Measurements from ENCODE around the gene EBI3. TPM values are rescaled to one million over a fixed set of nuclear protein-coding genes. Genes with fewer than 3 reads are reported as not detected.

The EBI3 gene
- total and polyA plus RNA-seq, 2 of the 13 experiments (the other 11 are each of a cell fraction or from before 2014, with no cell fraction given), result 3.4 TPM; not detected in 1

GRCh38 chr19:4183967-4184717 is 45.2 kb upstream of the EBI3 start:
- no peak overlapping the region for H3K27ac ChIP-seq (ENCODE audit: extremely low read length, insufficient read depth, low read length)
- H3K9me3 ChIP-seq (ENCODE audit: low read length), result no peaks in the 10 kb centered on the region
- peak overlapping the region; percentile 67 for H3K4me2 ChIP-seq (ENCODE audit: low read depth, low read length)
- H2AFZ ChIP-seq (ENCODE audit: low read length), result no peak overlapping the region
- ATAC-seq, result no peak
- POLR2A ChIA-PET, result no interaction called here
- no peaks in the 10 kb centered on the region for H4K20me1 ChIP-seq (ENCODE audit: insufficient read depth, low read length)
- in situ Hi-C loops (cut with HindIII; ENCODE audit: extremely low pct_ligation_motif_present, low pct_unique_long_range_greater_than_20kb) (no loop called here), intact Hi-C loops (cut with micrococcal nuclease; ENCODE audit: unreplicated experiment) (no loop called here)
- no peak for FAIRE-seq
- BruUV-seq (replicated peaks), result no TSS peak
- no peaks in the 10 kb centered on the region for H3K36me3 ChIP-seq (replicated peaks in 1 of 2; ENCODE audit: control insufficient read depth in 1 of 2, insufficient read depth in 2 of 2, low read length in 2 of 2)
- H3K27me3 ChIP-seq (ENCODE audit: control insufficient read depth in 1 of 2, insufficient read depth in 2 of 2, low read length in 2 of 2), result no peaks in the 10 kb centered on the region; a peak in 1 of 5 replicates
- WGBS (ENCODE audit: low lambda C conversion rate), result 25% methylated on average over 15 of the region's 23 CpGs
- DNase-seq (ENCODE audit: low spot score), result no peak
- CTCF ChIA-PET (ENCODE audit: low intra/inter-chr PET ratio, low total read pairs), result no interaction called here
- 0 out of 2 replicates have a peak, but pooled peaks have one; percentile 0 for TF ChIP-seq ZNF574 (CRISPR knock-in tag; IDR thresholded peaks at IDR 0.05)
- TF ChIP-seq IKZF1 (IDR thresholded peaks at IDR 0.05), result no peak
- 0 out of 2 replicates have a peak, but pooled peaks have one; percentile 16 for TF ChIP-seq ZNF687 (CRISPR knock-in tag; IDR thresholded peaks at IDR 0.05)
- TF ChIP-seq UBTF (CRISPR knock-in tag; IDR thresholded peaks at IDR 0.05), result peak; percentile 45; the same call in 1 of the 2 replicates
- peaks cover 42% of the 10 kb centered on the region for H3K4me1 ChIP-seq (ENCODE audit: insufficient read depth, low read length)
- H3K79me2 ChIP-seq (ENCODE audit: insufficient read depth, low read length), result no peaks in the 10 kb centered on the region
- peak overlapping the region; percentile 39; the same call in 1 of the 2 replicates for H3K9ac ChIP-seq (ENCODE audit: insufficient read depth, low read depth, low read length)
- peak overlapping the region in 1 of 3 experiments; percentile 33; a peak in 1 of 6 replicates for H3K4me3 ChIP-seq (replicated peaks in 1 of 3; ENCODE audit: insufficient read depth in 1 of 3, low read depth in 2 of 3, low read length in 3 of 3)
